SK-N-SH treated with all-trans-retinoic acid at 6 μM for 48 hours (cell line): ENCODE data around the gene DMRTB1.

Experiments used
- ATAC-seq: fragments of 200-7000 bp; cut with Tn5 transposase; 3 replicates; pipeline ENCODE4 v1.9.1; 2020; ENCODE audit warnings: mild to moderate bottlenecking, moderate library complexity
- ARNTL ChIP-seq: fragments of 450-650 bp; formaldehyde crosslinking; IDR thresholded peaks from 2 replicates; pipeline ENCODE4 v1.5.0; 2020; ENCODE audit warnings: low read depth, mild to moderate bottlenecking, moderate library complexity, borderline replicate concordance
- BACH2 ChIP-seq: fragments of 250-450 bp; sonication (Bioruptor Pico); IDR thresholded peaks from 2 replicates; pipeline ENCODE4 v1.9.0; 2021; ENCODE audit warnings: mild to moderate bottlenecking, borderline replicate concordance
- CREB5 ChIP-seq: fragments of 250-450 bp; sonication (Bioruptor Pico); IDR thresholded peaks from 2 replicates; pipeline ENCODE4 v1.5.1; 2020; ENCODE audit warnings: low read depth, mild to moderate bottlenecking, moderate library complexity
- CSDC2 ChIP-seq: fragments of 250-450 bp; sonication (Bioruptor Pico); IDR thresholded peaks from 2 replicates; pipeline ENCODE4 v1.5.0; 2020; ENCODE audit warnings: mild to moderate bottlenecking, moderate library complexity
- CSRNP3 ChIP-seq: fragments of 250-450 bp; sonication (Bioruptor Pico); IDR thresholded peaks from 2 replicates; pipeline ENCODE4 v1.5.1; 2021; ENCODE audit warnings: mild to moderate bottlenecking, moderate library complexity
- ESRRG ChIP-seq: fragments of 250-450 bp; sonication (Bioruptor Pico); IDR thresholded peaks from 2 replicates; pipeline ENCODE4 v1.6.1; 2021; ENCODE audit warnings: mild to moderate bottlenecking
- GLIS3 ChIP-seq: fragments of 250-450 bp; sonication (Bioruptor Pico); IDR thresholded peaks from 2 replicates; pipeline ENCODE4 v1.5.0; 2020; ENCODE audit warnings: mild to moderate bottlenecking, moderate library complexity
- ISL1 ChIP-seq: fragments of 250-450 bp; sonication (Bioruptor Pico); IDR thresholded peaks from 2 replicates; pipeline ENCODE4 v2.1.2; 2022; ENCODE audit warnings: mild to moderate bottlenecking, moderate library complexity
- OSR1 ChIP-seq: fragments of 250-450 bp; sonication (Bioruptor Pico); IDR thresholded peaks from 2 replicates; pipeline ENCODE4 v1.8.0; 2022; ENCODE audit warnings: moderate library complexity, mild to moderate bottlenecking, inconsistent platforms
- PATZ1 ChIP-seq: fragments of 250-450 bp; sonication (Bioruptor Pico); IDR thresholded peaks from 2 replicates; pipeline ENCODE4 v1.8.0; 2020; ENCODE audit warnings: mild to moderate bottlenecking, moderate library complexity, borderline replicate concordance
- PPARA ChIP-seq: fragments of 250-450 bp; sonication (Bioruptor Pico); IDR thresholded peaks from 2 replicates; pipeline ENCODE4 v1.5.0; 2020; ENCODE audit warnings: mild to moderate bottlenecking, borderline replicate concordance
- RARB ChIP-seq: fragments of 250-450 bp; sonication (Bioruptor Pico); IDR thresholded peaks from 2 replicates; pipeline ENCODE4 v1.8.0; 2021; ENCODE audit warnings: mild to moderate bottlenecking, moderate library complexity
- SNAI2 ChIP-seq: fragments of 250-450 bp; sonication (Bioruptor Pico); IDR thresholded peaks from 2 replicates; pipeline ENCODE4 v1.5.0; 2020; ENCODE audit warnings: mild to moderate bottlenecking, moderate library complexity
- TCF4 ChIP-seq: fragments of 250-450 bp; sonication (Bioruptor Pico); IDR thresholded peaks from 2 replicates; pipeline ENCODE4 v1.8.0; 2021; ENCODE audit warnings: mild to moderate bottlenecking, moderate library complexity, borderline replicate concordance
- TOX ChIP-seq: fragments of 250-450 bp; sonication (Bioruptor Pico); IDR thresholded peaks from 2 replicates; pipeline ENCODE4 v1.8.0; 2021; ENCODE audit warnings: mild to moderate bottlenecking, moderate library complexity, borderline replicate concordance
- TSHZ2 ChIP-seq: fragments of 250-450 bp; sonication (Bioruptor Pico); IDR thresholded peaks from 2 replicates; pipeline ENCODE4 v1.5.0; 2020; ENCODE audit warnings: mild to moderate bottlenecking, moderate library complexity
- ZFP3 ChIP-seq: fragments of 250-450 bp; sonication (Bioruptor Pico); IDR thresholded peaks from 2 replicates; pipeline ENCODE4 v1.5.0; 2020; ENCODE audit warnings: mild to moderate bottlenecking, moderate library complexity
- ZFP30 ChIP-seq: fragments of 450-650 bp; formaldehyde crosslinking; IDR thresholded peaks from 2 replicates; pipeline ENCODE4 v1.5.0; 2022; ENCODE audit warnings: mild to moderate bottlenecking, moderate library complexity
- ZNF70 ChIP-seq: fragments of 450-650 bp; formaldehyde crosslinking; IDR thresholded peaks from 2 replicates; pipeline ENCODE4 v1.5.0; 2020; ENCODE audit warnings: mild to moderate bottlenecking, moderate library complexity
- ZNF8 ChIP-seq: fragments of 450-650 bp; formaldehyde crosslinking; IDR thresholded peaks from 2 replicates; pipeline ENCODE4 v1.5.0; 2020; ENCODE audit warnings: mild to moderate bottlenecking, moderate library complexity

Gene DMRTB1

GRCh38 chr1:53415432-53415831, 43.8 kb upstream of the DMRTB1 start:
- ATAC-seq, result no peak

GRCh38 chr1:53416269-53416813, 42.9 kb upstream of the DMRTB1 start:
- no peak for ATAC-seq
- TF ChIP-seq PPARA, result no peak
- TF ChIP-seq TCF4 (CRISPR knock-in tag), result no peak
- no peak for TF ChIP-seq CSDC2 (CRISPR knock-in tag)
- no peak for TF ChIP-seq OSR1 (CRISPR knock-in tag)
- TF ChIP-seq ARNTL (CRISPR knock-in tag), result no peak
- TF ChIP-seq GLIS3 (CRISPR knock-in tag), result no peak
- TF ChIP-seq ZFP3 (CRISPR knock-in tag), result no peak
- TF ChIP-seq ESRRG (CRISPR knock-in tag), result no peak
- no peak for TF ChIP-seq TOX (CRISPR knock-in tag)
- no peak for TF ChIP-seq TSHZ2 (CRISPR knock-in tag)
- no peak for TF ChIP-seq BACH2
- no peak for TF ChIP-seq RARB (CRISPR knock-in tag)
- no peak for TF ChIP-seq CSRNP3 (CRISPR knock-in tag)

More at GRCh38 chr1:53415432-53415831, 43.8 kb upstream of the DMRTB1 start:
- TF ChIP-seq PATZ1 (no peak), GLIS3 (CRISPR knock-in tag) (no peak), ZNF70 (CRISPR knock-in tag) (no peak), ZFP30 (no peak), CSRNP3 (CRISPR knock-in tag) (no peak), SNAI2 (CRISPR knock-in tag) (no peak), ESRRG (CRISPR knock-in tag) (no peak), CSDC2 (CRISPR knock-in tag) (no peak), PPARA (no peak), TSHZ2 (CRISPR knock-in tag) (no peak), TCF4 (CRISPR knock-in tag) (no peak), ZNF8 (CRISPR knock-in tag) (no peak), ISL1 (CRISPR knock-in tag) (no peak), BACH2 (no peak), CREB5 (no peak), RARB (CRISPR knock-in tag) (no peak)
